A673 (cell line): ENCODE measurements around the gene WBP4. TPM values are rescaled to one million over a fixed set of nuclear protein-coding genes. Genes with fewer than 3 reads are reported as not detected.

Experiments used
- BruUV-seq: library from RNA; stranded (reverse); fragments of 400-500 nt; replicated peaks from 2 replicates; lab custom pipeline; 2021; lab: Mats Ljungman, UMichigan
- CTCF ChIA-PET: fragments of 300-600 bp; sonication (Branson Sonifier 250); formaldehyde crosslinking; loops from one replicate; lab custom pipeline; 2022; ENCODE audit warnings: antibody characterized with exemption; lab: Charles Lee
- POLR2A ChIA-PET: fragments of 300-600 bp; sonication (Branson Sonifier 250); formaldehyde crosslinking; loops from one replicate; lab custom pipeline; 2022; ENCODE audit warnings: antibody characterized with exemption; ENCODE audit not compliant: low non-redundant PET; lab: Charles Lee
- DNase-seq: peaks from one replicate; pipeline ENCODE4 v3.0.0-alpha.2; 2015; ENCODE audit warnings: low spot score
- H3K27ac ChIP-seq: fragments of 200-600 bp; sonication (generic); 2 replicates; pipeline ENCODE4 v1.5.1; 2016; ENCODE audit warnings: mixed run types, low read depth, mild to moderate bottlenecking, mixed read lengths, antibody characterized with exemption, low read length; ENCODE audit not compliant: poor library complexity, severe bottlenecking
- H3K27me3 ChIP-seq: fragments of 200-600 bp; sonication (generic); replicated peaks from 2 replicates; pipeline ENCODE4 v1.6.1; 2017; ENCODE audit warnings: mixed run types, low read depth, mild to moderate bottlenecking, mixed read lengths, antibody characterized with exemption, low read length; ENCODE audit not compliant: insufficient read depth, poor library complexity
- H3K36me3 ChIP-seq: fragments of 200-600 bp; sonication (generic); 2 replicates; pipeline ENCODE4 v1.6.1; 2016; ENCODE audit warnings: mixed run types, mild to moderate bottlenecking, mixed read lengths, antibody characterized with exemption, low read length; ENCODE audit not compliant: insufficient read depth, poor library complexity, severe bottlenecking
- H3K4me1 ChIP-seq: fragments of 200-600 bp; sonication (generic); 2 replicates; pipeline ENCODE4 v1.6.1; 2017; ENCODE audit warnings: mixed run types, mild to moderate bottlenecking, mixed read lengths, antibody characterized with exemption, low read length; ENCODE audit not compliant: insufficient read depth, poor library complexity, severe bottlenecking
- H3K4me3 ChIP-seq: fragments of 200-600 bp; sonication (generic); 2 replicates; pipeline ENCODE4 v1.5.1; 2016; ENCODE audit warnings: low read depth, mixed run types, mild to moderate bottlenecking, mixed read lengths, low read length; ENCODE audit not compliant: poor library complexity, severe bottlenecking
- H3K9me3 ChIP-seq: fragments of 200-600 bp; sonication (generic); 2 replicates; pipeline ENCODE4 v1.6.1; 2016; ENCODE audit warnings: mixed run types, low read depth, mild to moderate bottlenecking, mixed read lengths, antibody characterized with exemption, low read length; ENCODE audit not compliant: poor library complexity, severe bottlenecking
- CTCF ChIP-seq: fragments of 300-800, 200-600 bp; sonication (generic); conservative IDR thresholded peaks from 2 replicates; pipeline ENCODE4 v1.5.1; 2017; ENCODE audit warnings: low read depth, mild to moderate bottlenecking, antibody characterized with exemption, low read length, moderate library complexity, mixed read lengths
- EZH2 ChIP-seq: fragments of 200-600 bp; sonication (generic); IDR thresholded peaks from 2 replicates; pipeline ENCODE4 v1.6.1; 2017; ENCODE audit warnings: borderline replicate concordance, low read depth, mild to moderate bottlenecking, mixed read lengths, antibody characterized with exemption, low read length; ENCODE audit not compliant: poor library complexity, severe bottlenecking
- intact Hi-C: fragments of 100-400 bp; cut with micrococcal nuclease; formaldehyde crosslinking; loops from one replicate; pipeline ENCODE4 v1.10.0; 2022; ENCODE audit not compliant: unreplicated experiment
- total RNA-seq: library from RNA; stranded (reverse); gene quantifications from 2 replicates; pipeline ENCODE4 v1.2.3, GENCODE V29; 2021

The WBP4 gene
- total RNA-seq, 1 experiment from 2014 or later, result 12.5 TPM

DNA sequence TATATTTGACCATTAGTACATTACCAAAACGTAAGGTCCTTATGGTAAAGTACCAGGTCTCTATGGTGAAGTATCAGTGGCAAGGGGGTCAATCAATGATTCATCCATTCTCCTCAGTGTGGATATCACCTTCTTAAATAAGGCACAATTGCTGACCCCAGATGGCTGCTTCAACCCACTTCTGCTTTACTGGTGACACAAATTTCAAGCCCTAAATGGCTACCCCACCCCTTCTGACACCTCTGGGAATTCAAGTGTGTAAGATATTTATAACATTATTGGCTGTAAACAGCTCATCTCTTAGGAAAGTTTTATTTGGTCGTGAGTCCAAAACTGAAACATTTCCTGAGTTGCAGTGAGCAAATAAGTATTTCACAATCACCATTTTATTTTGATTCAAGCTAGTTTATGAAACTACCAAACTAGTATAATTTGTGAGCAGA, 7.9 kb upstream of the WBP4 start:
- intact Hi-C loops, result loop anchor here (10.0 kb wide), 1 partner anchor 591 kb away; no protein-coding TSS in a partner anchor
- ChIA-PET POLR2A (interaction anchor here (0.6 kb wide), 1 partner anchor 140 kb away, joined by 3 read pairs; no protein-coding TSS in a partner anchor), CTCF (interaction anchor here (0.7 to 1.1 kb wide), 3 partner anchors 71 to 1285 kb away, joined by 3 to 4 read pairs (median 3); no protein-coding TSS in a partner anchor)
- H3K4me1 ChIP-seq, result peaks cover 9% of the 10 kb centered on the region
- DNase-seq, result no peak
- TF ChIP-seq EZH2 (no peak), CTCF (no peak)
- H3K27me3 ChIP-seq, result no peaks in the 10 kb centered on the region
- H3K9me3 ChIP-seq, result no peaks in the 10 kb centered on the region
- no peak overlapping the region for H3K4me3 ChIP-seq
- no TSS peak for BruUV-seq
- H3K27ac ChIP-seq, result no peak overlapping the region
- no peaks in the 10 kb centered on the region for H3K36me3 ChIP-seq

GRCh38 chr13:41054212-41054877, 7.0 kb upstream of the WBP4 start:
- H3K36me3 ChIP-seq, result no peaks in the 10 kb centered on the region
- ChIA-PET POLR2A (no interaction called here), CTCF (interaction anchor here (0.6 to 1.1 kb wide), 2 partner anchors 72 to 165 kb away, joined by 3 to 11 read pairs; no protein-coding TSS in a partner anchor)
- no peaks in the 10 kb centered on the region for H3K27me3 ChIP-seq
- no TSS peak for BruUV-seq
- no peak overlapping the region for H3K27ac ChIP-seq
- peak; percentile 76 for TF ChIP-seq CTCF
- TF ChIP-seq EZH2, result no peak
- peaks cover 14% of the 10 kb centered on the region for H3K4me1 ChIP-seq
- H3K4me3 ChIP-seq, result no peak overlapping the region
- DNase-seq, result peak; percentile 77
- no peaks in the 10 kb centered on the region for H3K9me3 ChIP-seq
- intact Hi-C loops, result loop anchor here (10.0 kb wide), 1 partner anchor 590 kb away; no protein-coding TSS in a partner anchor

- H3K4me1 ChIP-seq, result peaks cover 14% of the 10 kb centered on the region
- H3K27me3 ChIP-seq, result no peaks in the 10 kb centered on the region
- no peaks in the 10 kb centered on the region for H3K36me3 ChIP-seq
- CTCF ChIA-PET, result interaction anchor here (0.6 to 1.0 kb wide), 2 partner anchors 81 to 164 kb away, joined by 3 to 11 read pairs; no protein-coding TSS in a partner anchor
- POLR2A ChIA-PET, result no interaction called here
- no peaks in the 10 kb centered on the region for H3K9me3 ChIP-seq
- no TSS peak for BruUV-seq
- H3K4me3 ChIP-seq, result no peak overlapping the region
- no peak overlapping the region for H3K27ac ChIP-seq
- TF ChIP-seq EZH2 (no peak), CTCF (peak; percentile 61)
- peak; percentile 49 for DNase-seq
- intact Hi-C loops, result loop anchor here (10.0 kb wide), 1 partner anchor 590 kb away; no protein-coding TSS in a partner anchor
Measured at GRCh38 chr13:41054919-41055619, 6.2 kb upstream of the WBP4 start.
